HAP-1 (cell line): Measurements from ENCODE around the gene RGL1.
"Not testable (repeated sequence)": the region's sequence is repeated elsewhere in the genome, so short reads cannot be mapped to it uniquely, and the experiment has no call there.

Experiments
- DNase-seq, 2 experiments: peaks; one replicate each; pipeline ENCODE4 v3.0.0-alpha.2; 2016 to 2020; ENCODE audit warnings: low spot score in 2 of 2
- H3K27me3 ChIP-seq: fragments of 250-450 bp; sonication (Bioruptor Pico); 2 replicates; pipeline ENCODE4 v1.5.1; 2020; ENCODE audit warnings: low read depth, mild to moderate bottlenecking, moderate library complexity
- H3K36me3 ChIP-seq: fragments of 250-450 bp; sonication (Bioruptor Pico); replicated peaks from 2 replicates; pipeline ENCODE4 v1.5.1; 2020; ENCODE audit warnings: mild to moderate bottlenecking
- H3K4me1 ChIP-seq: fragments of 250-450 bp; sonication (Bioruptor Pico); 2 replicates; pipeline ENCODE4 v1.5.1; 2020; ENCODE audit warnings: mild to moderate bottlenecking
- H3K4me3 ChIP-seq: fragments of 250-450 bp; sonication (Bioruptor Pico); 2 replicates; pipeline ENCODE4 v1.5.1; 2020; ENCODE audit warnings: mild to moderate bottlenecking, moderate library complexity
- H3K9me3 ChIP-seq: fragments of 250-450 bp; sonication (Bioruptor Pico); 2 replicates; pipeline ENCODE4 v1.5.1; 2020; ENCODE audit warnings: mild to moderate bottlenecking, moderate library complexity
- in situ Hi-C: fragments of 300-500 bp; cut with MboI; formaldehyde crosslinking; loops from 3 replicates; pipeline ENCODE4 v1.14.3; 2020; ENCODE audit warnings: low sequenced_read_pairs, inconsistent platforms, mixed read lengths

RGL1 gene

DNA sequence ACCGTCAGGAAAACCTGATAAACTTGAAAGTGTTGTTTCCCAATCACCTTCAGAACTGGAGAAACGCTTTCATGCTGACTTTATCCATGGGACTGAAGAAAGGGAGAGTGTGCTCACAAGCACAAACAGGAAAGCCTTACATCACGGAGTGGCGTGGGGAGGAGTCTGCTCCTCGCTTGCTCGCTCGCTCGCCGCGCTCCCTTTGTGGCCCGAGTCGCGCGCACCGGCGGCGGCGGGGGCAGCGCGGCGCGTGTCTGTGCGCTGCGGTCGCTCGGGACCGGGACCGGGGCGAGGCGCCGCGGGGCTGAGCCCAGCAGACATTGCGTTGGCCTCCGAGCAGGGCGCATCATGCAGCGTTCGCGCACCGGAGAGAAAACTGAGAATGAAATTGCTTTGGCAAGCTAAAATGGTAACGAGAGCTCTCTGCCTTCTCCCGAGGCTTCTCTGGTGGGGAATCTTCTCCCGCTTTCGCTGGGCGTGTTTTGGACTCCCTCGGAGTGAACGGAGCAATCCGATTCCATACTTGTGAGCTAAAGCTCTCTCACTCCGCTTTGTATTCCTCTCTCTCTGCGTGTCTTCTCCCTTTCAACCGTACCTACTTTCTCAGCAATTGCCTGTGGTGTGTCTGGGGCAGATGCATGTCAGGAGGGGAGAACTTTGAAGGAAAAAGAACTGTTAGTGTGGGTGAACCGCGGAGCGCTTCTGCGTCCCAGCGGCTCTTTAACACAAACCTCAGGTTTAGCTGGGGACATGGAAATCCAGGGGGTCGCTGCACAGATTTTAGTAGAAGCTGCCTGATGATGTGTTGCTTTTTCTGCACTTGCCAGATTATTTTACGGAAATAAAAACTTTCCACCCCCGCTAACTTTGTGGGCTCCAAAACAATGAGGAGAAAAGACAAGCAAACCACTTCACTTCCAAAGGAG, at the start of gene RGL1:
Gene RGL1 (plus strand): TSS at position 205 of the 926 bp plus-strand sequence. CDS start 178 bp downstream, at position 383.
- Histone ChIP-seq H3K27me3 (no peaks in the 10 kb centered on the region), H3K36me3 (no peaks in the 10 kb centered on the region), H3K9me3 (peaks cover 6% of the 10 kb centered on the region; the same call in 1 of the 2 replicates), H3K4me3 (peak within 1 kb of the TSS; percentile 42), H3K4me1 (peaks cover 6% of the 10 kb centered on the region)
- in situ Hi-C loops = no loop called here
- DNase-seq = peak; percentile 37 to 60

DNA sequence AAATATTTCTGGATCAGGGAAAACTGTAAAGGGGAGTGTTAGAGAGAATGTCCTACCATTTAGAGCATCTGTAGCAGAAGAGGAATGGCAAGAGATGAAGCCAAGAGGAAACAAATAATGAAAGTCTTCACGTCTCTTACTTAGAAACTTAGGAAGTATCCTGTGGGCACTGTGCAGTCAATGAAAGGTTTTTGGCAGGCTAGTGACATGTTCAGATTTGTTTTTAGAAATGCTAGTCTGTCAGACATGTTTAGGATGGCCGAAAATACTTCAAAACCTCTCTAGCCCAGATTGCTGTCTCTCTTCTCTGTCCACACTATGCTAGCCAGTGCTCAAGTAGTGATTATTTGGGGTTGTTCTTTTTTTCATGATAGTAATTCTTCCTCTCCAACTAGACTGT, 48.6 kb upstream of the RGL1 start:
- Histone ChIP-seq H3K4me1 (no peaks in the 10 kb centered on the region; the same call in 1 of the 2 replicates), H3K4me3 (no peak overlapping the region), H3K36me3 (no peaks in the 10 kb centered on the region), H3K27me3 (peaks cover 2% of the 10 kb centered on the region; the same call in 1 of the 2 replicates), H3K9me3 (0 out of 2 replicates have a peak, but pooled peaks cover under 1% of the 10 kb centered on the region)
- in situ Hi-C loops = no loop called here
- DNase-seq = no peak

DNA sequence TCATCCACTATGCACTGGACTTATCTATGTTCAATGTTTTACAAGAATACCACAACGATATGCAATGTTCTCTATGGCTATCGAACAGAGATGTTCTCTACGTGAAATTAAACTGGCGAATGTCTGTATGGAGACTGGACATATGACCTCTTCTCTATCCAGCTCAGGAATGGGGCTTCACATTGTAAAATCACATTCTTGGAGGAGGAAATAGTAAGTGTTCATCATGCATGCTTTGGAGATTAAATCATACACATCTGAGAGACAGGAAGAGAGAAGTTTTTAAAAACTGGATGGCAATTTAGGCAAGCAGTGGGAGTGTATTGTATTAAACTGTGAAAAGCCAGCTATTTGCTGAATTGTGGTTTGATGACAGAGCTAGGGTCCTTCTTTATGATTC, 47.9 kb upstream of the RGL1 start:
- no peak overlapping the region for H3K4me3 ChIP-seq
- peaks cover 2% of the 10 kb centered on the region; the same call in 1 of the 2 replicates for H3K27me3 ChIP-seq
- in situ Hi-C loops = no loop called here
- H3K36me3 ChIP-seq = no peaks in the 10 kb centered on the region
- no peak for DNase-seq
- no peaks in the 10 kb centered on the region for H3K9me3 ChIP-seq
- no peaks in the 10 kb centered on the region; the same call in 1 of the 2 replicates for H3K4me1 ChIP-seq

DNA sequence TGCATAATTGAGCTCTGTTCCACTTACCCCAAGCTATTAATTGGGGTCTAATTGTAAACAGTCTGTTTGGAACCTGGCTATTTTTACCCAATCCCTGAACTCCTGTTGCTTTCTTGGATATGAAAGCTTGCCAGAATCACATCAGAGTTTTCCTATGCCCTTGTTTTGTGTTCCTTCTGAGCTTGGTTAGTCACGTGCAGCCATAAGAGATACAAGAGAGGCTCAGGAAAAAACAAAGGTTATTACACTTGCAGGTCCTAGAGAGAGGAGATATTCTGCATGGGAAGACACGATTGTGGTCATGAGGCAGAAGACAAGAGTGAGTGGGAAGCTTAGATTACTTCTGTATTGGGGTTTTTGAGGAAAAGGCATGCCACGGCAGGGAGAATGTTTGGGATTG, 46.0 kb upstream of the RGL1 start:
- in situ Hi-C loops = no loop called here
- H3K36me3 ChIP-seq = no peaks in the 10 kb centered on the region

DNA sequence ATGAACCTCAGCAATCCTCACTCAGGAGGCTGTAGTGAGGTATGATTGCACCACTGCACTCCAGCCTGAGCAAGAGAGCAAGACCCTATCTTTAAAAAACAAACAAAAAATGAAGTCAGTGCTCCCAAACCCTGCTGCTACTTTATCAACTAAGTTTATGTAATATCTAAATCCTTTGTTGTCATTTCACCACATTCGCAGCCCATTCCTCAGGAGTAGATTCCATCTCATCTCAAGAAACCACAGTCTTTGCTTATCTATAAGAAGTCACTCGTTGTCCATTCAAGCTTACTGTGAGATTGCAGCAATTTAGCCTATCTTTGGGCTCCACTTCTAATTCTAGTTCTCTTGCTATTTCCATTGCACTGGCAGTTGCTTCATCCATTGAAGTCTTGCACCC, 44.3 kb upstream of the RGL1 start:
- Histone ChIP-seq H3K4me3 (no peak overlapping the region), H3K9me3 (no peaks in the 10 kb centered on the region), H3K27me3 (peaks cover 2% of the 10 kb centered on the region; the same call in 1 of the 2 replicates), H3K4me1 (no peaks in the 10 kb centered on the region), H3K36me3 (no peaks in the 10 kb centered on the region)
- in situ Hi-C loops = no loop called here
- DNase-seq = no peak

More for the DNA sequence above, 46.0 kb upstream of the RGL1 start:
- H3K27me3 ChIP-seq = peaks cover 2% of the 10 kb centered on the region; the same call in 1 of the 2 replicates
- H3K4me3 ChIP-seq = no peak overlapping the region
- H3K4me1 ChIP-seq = no peaks in the 10 kb centered on the region
- no peak for DNase-seq
- no peaks in the 10 kb centered on the region for H3K9me3 ChIP-seq

DNA sequence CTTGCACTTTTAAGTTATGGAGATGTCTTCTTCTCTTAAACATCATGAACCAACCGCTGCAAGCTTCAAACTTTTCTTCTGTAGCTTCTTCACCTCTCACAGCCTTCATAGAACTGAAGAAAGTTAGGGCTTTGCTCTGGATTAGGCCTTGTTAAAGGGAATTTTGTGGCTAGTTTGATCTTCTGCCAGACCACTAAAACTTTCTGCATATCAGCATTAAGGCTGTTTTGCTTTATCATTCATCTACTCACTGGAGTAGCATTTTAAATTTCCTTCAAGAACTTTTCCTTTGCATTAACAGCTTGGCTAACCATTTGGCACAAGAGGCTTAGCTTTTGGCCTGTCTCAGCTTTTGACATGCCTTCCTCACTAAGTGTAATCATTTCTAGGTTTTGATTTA, 43.0 kb upstream of the RGL1 start:
- no peaks in the 10 kb centered on the region for H3K36me3 ChIP-seq
- in situ Hi-C loops = no loop called here
- H3K9me3 ChIP-seq = no peaks in the 10 kb centered on the region
- H3K27me3 ChIP-seq = peaks cover 2% of the 10 kb centered on the region; the same call in 1 of the 2 replicates
- no peaks in the 10 kb centered on the region for H3K4me1 ChIP-seq
- DNase-seq = no peak
- H3K4me3 ChIP-seq = no peak overlapping the region

DNA sequence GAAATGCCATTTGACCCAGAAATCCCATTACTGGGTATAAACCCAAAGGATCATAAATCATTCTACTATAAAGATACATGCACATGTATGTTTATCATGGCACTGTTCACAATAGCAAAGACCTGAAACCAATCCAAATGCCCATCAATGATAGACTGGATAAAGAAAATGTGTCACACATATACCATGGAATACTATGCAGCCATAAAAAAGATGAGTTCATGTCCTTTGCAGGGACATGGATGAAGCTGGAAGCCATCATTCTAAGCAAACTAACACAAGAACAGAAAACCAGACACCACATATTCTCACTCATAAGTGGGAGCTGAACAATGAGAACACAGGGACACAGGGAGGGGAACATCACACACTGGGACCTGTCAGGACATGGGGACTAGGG, 42.1 kb upstream of the RGL1 start:
- DNase-seq, H3K36me3 ChIP-seq, H3K4me1 ChIP-seq, H3K27me3 ChIP-seq, H3K9me3 ChIP-seq, in situ Hi-C loops, H3K4me3 ChIP-seq: not testable (repeated sequence)

DNA sequence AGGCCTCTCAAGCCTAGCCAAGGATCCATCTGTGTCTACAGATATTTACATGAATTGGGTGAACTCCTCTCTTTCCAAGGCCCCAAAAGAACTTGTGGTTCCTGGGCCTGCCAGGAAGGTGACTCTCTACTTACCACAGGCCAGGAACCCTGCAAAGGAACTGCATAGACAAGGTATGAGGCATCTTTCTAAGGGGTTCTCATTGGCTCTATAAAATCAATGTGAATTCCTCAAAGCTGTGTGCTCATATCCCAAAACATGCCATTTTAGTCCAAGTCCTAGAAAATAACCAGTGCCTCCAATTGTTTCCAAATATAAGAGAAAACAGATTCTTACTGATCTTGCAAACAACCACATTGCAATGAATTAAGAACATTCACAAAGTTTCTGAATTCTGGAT, 39.9 kb upstream of the RGL1 start:
- Histone ChIP-seq H3K27me3 (no peaks in the 10 kb centered on the region), H3K4me3 (no peak overlapping the region), H3K36me3 (no peaks in the 10 kb centered on the region), H3K4me1 (no peaks in the 10 kb centered on the region), H3K9me3 (no peaks in the 10 kb centered on the region)
- no peak for DNase-seq
- in situ Hi-C loops = no loop called here

DNA sequence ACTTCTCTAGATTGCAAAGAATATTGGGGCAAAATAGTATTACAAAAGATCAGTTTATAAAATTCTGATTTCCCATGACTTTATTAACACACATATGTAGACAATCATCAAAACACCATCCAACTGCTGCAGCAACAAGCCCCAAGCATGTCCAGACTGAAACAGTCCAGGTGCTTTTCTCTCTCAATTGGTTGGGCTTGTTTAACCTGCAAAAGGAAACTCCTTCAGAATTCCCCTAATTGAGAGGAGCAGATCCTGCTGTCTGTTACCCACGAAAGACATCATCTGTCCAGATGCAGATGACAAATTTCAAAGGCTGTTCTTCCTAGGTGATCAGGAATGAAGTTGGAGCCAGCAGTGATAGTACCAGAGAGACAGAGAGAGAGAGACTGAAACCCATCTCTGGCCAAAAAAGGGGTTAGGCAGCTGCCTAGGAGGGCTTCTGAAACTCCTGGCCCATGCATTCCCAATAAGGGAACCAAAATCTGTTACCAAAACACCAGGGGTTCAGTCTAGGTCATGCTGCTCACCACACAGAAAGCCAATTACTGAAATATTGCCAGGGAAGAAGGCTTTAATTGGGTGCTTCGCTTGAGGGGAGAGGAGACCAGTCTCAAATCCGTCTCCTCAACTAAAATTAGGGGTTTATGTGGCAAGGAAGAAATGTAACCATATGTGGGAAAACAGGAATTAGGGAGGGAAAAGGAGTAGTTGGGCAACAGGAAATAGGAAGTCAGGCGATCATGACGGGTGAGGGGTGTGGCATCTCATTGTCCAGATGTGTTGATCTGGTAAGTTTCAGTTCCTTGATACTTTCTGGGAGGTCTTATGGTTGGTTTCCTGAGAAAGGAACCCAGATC, 34.7 kb upstream of the RGL1 start:
- in situ Hi-C loops = no loop called here

DNA sequence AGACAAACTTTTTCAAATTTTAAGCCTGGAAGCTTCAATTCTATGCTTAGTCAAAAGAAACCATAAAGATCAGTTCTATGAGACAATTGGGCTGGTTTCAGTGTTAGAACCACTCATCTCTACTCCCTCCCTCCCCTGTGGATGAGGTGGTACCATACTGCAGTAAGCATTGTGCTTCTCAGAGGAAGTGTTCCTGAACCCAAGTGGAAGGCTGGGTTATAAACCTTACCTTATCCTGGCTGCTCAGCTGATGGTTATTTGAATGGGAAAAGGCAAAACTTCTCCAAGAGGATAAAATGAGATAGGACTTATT, 34.1 kb upstream of the RGL1 start:
- Histone ChIP-seq H3K4me3 (no peak overlapping the region), H3K27me3 (no peaks in the 10 kb centered on the region), H3K4me1 (no peaks in the 10 kb centered on the region), H3K9me3 (peaks cover 3% of the 10 kb centered on the region; the same call in 1 of the 2 replicates), H3K36me3 (no peaks in the 10 kb centered on the region)
- no peak for DNase-seq
- in situ Hi-C loops = no loop called here

More for the DNA sequence above, 34.7 kb upstream of the RGL1 start:
- no peaks in the 10 kb centered on the region for H3K4me1 ChIP-seq
- H3K36me3 ChIP-seq = no peaks in the 10 kb centered on the region
- no peaks in the 10 kb centered on the region for H3K27me3 ChIP-seq
- no peak overlapping the region for H3K4me3 ChIP-seq
- no peak for DNase-seq
- peaks cover under 1% of the 10 kb centered on the region; the same call in 1 of the 2 replicates for H3K9me3 ChIP-seq

DNA sequence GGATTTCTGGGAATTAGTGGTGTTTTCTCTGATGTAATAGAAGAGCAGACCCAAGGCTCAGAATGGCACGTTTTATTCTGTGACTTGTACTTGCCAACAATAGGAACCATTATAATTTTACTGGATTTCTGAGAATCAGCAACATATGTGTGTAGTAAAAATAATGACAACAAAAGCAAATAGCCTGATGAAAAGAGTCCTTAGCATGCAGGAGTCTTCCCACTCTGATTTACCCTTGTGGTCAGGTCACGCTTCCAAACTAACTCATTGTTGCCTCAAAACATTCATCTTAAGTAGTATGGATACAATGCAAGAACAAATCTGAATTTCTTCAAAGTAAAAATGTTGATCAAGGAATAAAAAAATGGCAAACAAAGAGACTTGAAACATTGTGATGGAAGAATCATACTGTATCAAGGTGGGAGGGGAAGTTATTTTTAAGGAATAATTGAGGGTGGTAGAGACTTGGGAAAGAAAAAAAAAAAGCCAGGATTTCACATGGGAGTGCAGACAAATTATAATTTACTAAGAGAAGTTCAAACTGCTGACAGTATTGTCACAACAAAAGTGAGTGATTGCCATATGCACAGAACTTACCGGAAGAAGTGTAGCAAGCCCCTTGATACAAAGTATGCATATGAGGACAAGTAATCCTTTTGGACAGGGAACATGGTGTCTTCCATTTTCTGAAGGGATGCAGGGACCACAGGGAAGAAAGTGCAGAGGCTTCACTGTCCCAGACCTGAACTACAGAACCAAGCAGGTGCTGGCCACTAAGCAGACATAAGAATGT, 31.2 kb upstream of the RGL1 start:
- peaks cover 3% of the 10 kb centered on the region; the same call in 1 of the 2 replicates for H3K9me3 ChIP-seq
- in situ Hi-C loops = no loop called here
- no peak for DNase-seq
- no peak overlapping the region for H3K4me3 ChIP-seq
- H3K4me1 ChIP-seq = no peaks in the 10 kb centered on the region
- no peaks in the 10 kb centered on the region for H3K36me3 ChIP-seq
- H3K27me3 ChIP-seq = no peaks in the 10 kb centered on the region

DNA sequence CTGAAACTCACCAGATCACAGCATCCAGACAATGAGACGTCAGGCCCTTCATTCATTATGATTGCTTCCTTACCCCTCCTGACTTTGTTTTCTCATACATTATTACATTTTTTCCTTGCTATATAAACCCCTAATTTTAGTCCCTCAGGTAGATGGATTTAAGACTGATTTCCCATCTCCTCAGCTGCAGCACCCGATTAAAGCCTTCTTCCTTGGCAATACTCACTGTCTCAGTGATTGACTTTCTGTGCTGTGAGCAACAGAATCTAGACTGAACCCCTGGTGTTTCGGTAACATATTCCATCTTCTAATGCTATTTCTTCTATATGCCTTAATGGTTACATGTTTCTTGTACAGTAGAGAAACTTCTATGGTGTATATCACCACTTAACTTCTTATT, 30.0 kb upstream of the RGL1 start:
- Histone ChIP-seq H3K4me1 (no peaks in the 10 kb centered on the region), H3K36me3 (no peaks in the 10 kb centered on the region), H3K27me3 (no peaks in the 10 kb centered on the region), H3K9me3 (peaks cover 3% of the 10 kb centered on the region; the same call in 1 of the 2 replicates), H3K4me3 (no peak overlapping the region)
- DNase-seq = no peak
- in situ Hi-C loops = no loop called here

DNA sequence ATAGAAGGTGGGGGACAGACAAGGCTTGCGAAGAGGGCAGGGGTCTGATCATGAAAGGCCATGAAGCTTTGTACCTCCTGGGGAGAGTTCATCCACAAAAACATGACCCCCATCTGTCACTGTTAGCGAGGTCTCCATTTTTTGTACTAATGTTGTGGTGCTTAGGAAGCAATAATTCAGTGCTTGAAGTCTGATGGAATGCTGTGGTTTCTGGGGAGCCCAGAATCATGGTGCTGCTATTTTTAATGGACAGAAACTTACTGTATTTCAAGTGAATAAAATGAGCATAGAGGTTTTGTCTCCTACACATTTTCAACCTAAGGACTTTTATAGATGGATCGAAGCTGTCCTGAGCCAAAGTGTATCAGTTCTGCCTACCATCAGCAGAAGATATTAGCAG, 28.2 kb upstream of the RGL1 start:
- H3K4me1 ChIP-seq = no peaks in the 10 kb centered on the region
- H3K36me3 ChIP-seq = no peaks in the 10 kb centered on the region
- DNase-seq = no peak
- no peaks in the 10 kb centered on the region for H3K27me3 ChIP-seq
- in situ Hi-C loops = no loop called here
- H3K4me3 ChIP-seq = no peak overlapping the region
- peaks cover 3% of the 10 kb centered on the region; the same call in 1 of the 2 replicates for H3K9me3 ChIP-seq
